Stimulated activated naive CD8-positive, alpha-beta T cell treated with anti-CD3 and anti-CD28 coated beads, Interleukin-15, Interleukin-2, amounts not matched to agents 100 U/mL and 50 U/mL, for 24 hours (primary cell): Measurements from ENCODE around the gene LAX1.
A peak's percentile ranks its signal among the peaks of the same experiment; 100 is the strongest.
"Not testable (repeated sequence)": the region's sequence is repeated elsewhere in the genome, so short reads cannot be mapped to it uniquely, and the experiment has no call there.

Experiments used
- ATAC-seq: fragments of 150-1000 bp; cut with Tn5 transposase; one replicate; pipeline ENCODE4 v1.10.0; 2021
- DNase-seq: peaks from one replicate; pipeline ENCODE4 v3.0.0; 2021

Gene LAX1

DNA sequence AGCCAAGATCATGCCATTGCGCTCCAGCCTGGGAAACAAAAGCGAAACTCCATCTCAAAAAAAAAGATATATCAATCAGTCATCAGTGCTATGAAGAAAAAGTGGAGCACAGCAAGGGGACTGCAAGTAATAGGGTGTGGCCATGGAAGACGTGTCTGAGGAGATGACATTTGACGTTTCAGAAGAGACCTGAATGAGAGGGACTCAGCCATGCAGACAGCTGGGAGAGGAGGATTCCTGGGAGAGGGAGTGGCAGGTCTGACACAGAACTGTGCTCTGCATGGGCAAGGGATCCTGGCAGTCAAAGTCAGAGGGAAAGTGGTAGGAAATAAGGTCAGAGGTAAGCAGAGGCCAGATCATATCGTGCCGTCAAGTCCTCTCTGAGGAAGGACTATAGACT is 3.3 kb downstream of the LAX1 start:
- DNase-seq = no peak

DNA sequence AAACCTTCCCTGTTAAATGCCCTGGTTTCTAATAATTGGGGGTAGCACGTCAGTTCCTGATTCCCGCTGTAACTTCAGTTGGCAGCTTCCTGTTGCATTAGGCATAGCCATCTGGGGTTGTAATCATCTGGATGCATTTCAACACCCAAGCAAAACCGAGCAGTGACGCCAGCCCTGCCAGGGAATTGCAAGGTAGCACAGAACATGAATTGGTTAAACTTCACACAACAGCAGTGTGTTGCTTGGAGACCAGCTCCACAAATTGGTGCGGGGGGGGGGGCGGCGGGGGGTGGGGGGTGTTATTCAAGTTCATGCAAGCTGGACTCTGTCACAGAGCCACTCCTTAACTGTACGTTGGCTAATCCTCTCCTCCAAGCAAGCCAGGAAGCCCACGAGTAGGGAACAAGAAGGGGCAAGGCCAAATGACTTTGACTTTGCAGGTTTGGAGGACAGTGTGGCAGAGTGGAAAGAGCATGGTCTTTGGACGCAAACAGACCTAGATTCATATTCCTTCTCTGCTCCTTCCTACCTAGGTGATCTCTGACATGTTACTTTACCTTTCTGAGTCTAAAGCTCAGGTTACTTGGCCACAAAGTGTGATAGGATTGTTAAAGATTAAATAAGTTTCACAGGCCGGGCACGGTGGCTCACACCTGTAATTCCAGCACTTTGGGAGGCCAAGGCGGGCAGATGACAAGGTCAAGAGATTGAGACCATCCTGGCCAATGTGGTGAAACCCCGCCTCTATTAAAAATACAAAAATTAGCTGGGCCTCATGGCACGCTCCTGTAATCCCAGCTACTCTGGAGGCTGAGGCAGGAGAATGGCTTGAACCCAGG is 4.7 kb downstream of the LAX1 start:
- no peak for ATAC-seq
- DNase-seq = no peak

More for the DNA sequence above, 3.3 kb downstream of the LAX1 start:
- ATAC-seq = no peak

DNA sequence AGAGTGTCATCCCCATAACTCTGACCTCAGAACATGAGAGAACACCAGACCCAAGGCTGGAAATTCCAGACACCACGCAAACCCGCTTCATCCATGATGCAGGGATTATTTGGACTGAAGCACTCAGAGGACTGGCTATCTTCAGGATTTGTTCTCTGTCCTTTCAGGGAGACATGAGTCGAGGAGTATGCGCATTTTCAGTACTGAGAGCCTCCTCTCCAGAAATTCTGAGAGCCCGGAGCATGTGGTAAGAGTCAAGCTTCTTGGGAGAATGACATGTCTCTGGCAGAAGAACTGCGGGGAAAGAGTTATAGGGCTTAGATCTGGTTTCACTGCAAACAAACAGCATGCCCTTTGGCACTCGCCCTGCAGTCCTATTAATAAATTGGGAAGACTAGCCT is 6.9 kb downstream of the LAX1 start:
- ATAC-seq (no peak), DNase-seq (no peak)

DNA sequence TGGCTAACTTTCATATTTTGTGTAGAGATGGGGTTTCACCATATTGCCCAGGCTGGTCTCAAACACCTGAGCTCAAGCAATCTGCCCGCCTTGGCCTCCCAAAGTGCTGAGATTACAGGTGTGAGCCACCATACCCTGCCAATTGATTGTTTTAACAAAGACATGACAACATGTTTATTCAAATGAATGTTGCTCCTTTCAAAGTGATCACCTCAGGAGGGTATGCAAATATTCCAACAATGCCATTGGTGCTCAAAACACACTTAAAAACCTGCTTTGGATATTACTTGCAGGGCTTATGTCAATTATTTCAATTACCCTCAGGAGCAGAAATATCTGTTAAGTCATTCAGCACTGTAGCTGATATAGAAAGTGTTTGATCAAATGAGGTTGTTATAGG is 7.9 kb downstream of the LAX1 start:
- ATAC-seq = no peak

DNA sequence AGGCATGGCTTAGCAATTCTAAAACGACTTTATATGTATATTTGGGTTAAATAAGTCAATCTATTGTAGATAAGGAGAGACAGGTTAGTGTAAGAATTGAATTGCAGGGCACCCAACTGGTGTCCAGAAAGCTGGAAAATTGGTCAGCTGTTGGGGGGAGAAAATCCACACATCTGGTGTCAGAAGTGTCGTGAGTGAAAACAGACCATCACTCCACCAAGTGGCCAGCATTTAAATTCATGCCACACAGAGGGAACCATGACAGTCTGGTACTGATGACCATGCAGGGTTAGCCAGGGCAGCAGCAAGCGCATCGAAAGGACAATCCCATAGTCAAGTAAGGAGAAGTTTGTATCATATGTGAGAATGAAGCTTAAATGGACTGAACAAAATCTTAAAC is 11.7 kb downstream of the LAX1 start:
- no peak for ATAC-seq
- DNase-seq = no peak

More for the DNA sequence above, 7.9 kb downstream of the LAX1 start:
- no peak for DNase-seq

DNA sequence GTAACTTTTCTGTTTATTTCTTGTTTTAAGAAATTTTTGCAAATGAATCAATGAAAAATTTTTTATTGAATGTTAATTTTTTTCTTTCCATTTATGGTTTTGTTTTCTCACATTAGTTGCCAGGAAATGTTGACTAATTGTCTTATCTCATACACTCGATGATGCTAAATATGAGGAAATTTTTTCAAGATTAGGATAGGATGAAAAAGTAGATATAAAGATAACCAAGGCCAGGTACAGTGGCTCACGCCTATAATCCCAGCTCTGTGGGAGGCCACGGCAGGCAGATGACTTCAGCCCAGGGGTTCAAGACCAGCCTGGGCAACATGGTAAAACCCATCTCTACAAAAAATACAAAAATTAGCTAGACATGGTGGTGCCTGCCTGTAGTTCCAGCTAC is 12.6 kb downstream of the LAX1 start:
- ATAC-seq (no peak), DNase-seq (no peak)

DNA sequence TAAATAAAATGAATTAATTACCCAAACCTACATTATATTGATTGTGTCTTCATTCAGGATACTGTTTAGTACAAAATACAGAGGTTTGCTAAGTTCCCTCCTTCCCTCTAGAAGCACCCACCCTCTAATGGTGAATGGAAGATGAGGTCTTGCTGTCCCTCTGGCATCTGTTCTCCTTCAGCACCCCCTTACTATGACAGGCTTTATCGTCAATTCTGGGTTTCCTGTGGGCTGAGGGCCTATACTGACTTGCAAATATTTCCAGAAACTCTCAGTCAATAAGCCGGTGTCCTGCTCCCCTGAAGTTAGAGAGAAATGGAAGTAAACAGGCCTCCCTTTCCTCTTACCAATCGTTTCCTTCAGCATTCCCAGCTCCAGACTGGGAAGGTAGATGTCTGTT is 13.2 kb downstream of the LAX1 start:
- DNase-seq (no peak), ATAC-seq (no peak)

DNA sequence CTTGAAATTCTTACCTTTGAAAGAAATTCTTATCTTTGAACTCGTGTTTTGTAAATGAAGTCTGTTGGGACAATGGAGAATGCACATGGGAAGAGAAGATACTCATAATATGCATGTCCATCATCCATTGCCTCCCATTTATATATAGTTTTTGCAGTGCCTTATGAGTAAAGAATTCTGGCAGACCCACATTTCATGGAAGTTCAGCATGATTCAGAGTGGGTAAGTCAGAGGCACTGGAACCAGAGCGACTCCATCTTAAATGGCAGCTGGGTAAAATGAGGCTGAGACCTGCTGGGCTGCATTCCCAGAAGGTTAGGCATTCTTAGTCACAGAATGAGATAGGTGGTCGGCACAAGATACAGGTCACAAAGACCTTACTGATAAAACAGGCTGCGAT is 13.8 kb downstream of the LAX1 start:
- DNase-seq (no peak), ATAC-seq (no peak)

DNA sequence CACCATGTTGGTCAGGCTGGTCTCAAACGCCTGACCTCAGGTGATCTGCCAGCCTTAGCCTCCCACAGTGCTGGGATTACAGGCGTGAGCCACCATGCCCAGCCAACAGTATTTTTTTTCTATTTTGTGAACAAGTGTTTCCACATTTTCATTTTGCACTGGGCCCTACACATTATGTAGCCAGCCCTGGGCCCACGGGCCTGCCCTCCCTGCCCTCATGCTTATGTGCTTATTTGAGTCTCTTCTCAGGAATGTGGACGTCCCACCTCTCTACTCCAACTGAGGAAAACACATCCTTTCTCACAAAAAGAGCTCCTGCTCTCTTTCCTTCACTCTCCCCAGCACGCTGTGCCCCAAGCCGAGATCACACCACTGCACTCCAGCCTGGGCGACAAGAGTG is 17.0 kb downstream of the LAX1 start:
- no peak for ATAC-seq
- DNase-seq = no peak

DNA sequence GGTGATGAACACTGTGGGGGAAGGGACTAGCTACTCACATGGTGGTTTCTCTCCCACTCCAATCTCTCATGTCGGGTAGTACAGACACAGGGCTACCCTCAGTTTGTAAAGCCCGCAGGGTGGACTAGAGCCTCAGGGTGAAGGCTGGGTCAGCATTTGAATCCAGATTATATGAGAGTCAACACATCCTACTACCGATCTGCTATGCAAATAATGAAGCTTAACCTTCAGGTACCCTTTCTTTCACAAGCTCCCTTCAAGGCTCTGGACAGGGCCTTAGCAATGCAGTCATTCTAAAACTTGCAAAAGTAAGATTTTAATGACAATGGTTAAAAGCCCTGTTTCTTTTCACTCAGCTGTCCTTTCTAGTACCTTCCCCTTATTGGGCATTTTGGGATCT is 25.0 kb downstream of the LAX1 start:
- DNase-seq (no peak), ATAC-seq (no peak)

DNA sequence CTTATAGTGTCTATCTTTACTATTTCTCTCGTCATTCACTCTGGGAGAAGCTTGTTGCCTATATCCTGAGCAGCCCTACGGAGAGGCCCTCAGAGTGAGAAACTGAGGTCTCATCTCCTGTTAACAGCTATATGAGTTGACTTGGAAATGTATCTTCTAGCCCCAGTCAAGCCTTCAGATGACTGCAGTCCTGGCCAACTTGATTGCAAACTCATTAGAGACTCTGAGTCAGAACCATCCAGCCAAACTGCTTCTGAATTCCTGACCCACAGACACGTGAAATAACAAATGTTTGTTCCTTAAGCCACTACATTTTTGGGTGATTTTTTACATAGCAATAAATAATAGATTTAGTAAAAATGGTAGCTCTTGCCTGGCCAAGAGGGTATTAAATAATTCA is 26.5 kb downstream of the LAX1 start:
- no peak for ATAC-seq
- no peak for DNase-seq

DNA sequence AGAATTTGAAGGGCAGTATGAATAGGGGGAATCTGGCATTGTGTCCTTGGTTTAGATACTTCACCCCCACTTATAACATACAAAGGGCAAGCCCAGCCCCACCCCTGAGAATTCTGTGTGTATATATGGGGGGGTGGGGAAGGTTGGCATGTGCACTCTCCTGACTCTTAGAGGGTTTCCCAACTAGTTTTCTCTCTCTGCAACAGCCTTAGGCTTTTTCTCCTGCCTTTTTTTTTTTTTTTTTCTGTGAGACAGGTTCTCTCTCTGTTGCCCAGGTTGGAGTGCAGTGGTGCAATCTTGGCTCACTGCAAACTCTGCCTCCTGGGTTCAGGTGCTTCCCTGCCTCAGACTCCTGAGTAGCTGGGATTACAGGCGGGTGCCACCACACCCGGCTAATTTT is 27.5 kb downstream of the LAX1 start:
- ATAC-seq (no peak), DNase-seq (no peak)

DNA sequence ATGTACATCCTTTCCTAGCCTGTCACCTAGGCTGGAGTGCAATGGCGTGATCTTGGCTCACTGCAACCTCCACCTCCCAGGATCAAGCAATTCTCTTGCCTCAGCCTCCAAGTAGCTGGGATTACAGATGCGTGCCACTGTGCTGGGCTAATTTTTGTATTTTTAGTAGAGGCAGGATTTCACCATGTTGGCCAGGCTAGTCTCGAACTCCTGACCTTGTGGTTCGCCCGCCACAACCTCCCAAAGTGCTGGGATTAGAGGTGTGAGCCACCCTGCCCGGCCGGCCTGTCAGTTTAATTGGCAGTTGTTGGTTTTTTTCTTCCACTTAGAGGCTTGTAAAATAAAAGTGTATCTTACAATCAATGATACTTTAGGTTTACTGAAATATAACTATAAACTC is 28.6 kb downstream of the LAX1 start:
- not testable (repeated sequence) for DNase-seq, ATAC-seq

DNA sequence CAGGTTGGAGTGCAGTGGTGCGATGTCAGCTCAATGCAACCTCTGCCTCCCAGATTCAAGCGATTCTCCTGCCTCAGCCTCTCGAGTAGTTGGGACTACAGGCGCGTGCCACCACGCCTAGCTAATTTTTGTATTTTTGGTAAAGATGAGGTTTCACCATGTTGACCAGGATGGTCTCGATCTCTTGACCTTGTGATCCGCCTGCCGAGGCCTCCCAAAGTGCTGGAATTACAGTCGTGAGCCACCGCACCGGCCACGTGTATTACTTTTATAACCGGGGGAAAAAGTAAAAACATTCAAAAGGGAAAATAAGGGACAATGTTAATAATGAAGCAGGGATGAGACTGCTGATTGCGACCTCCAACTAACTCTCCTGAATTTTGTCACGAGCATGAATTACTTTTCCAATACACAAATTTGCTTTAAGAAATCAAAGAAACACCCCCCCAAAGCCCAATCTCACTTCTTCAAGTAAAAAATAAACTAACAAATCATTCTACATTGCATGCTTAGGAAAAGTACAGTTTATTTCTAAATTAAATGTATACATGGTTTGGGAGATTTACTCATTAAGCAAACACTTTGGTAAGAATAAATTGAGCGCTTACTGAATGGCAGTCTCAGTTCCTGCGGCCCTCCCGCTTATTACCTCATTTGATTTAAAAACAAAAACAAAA is 29.9 kb downstream of the LAX1 start:
- DNase-seq = no peak
- no peak for ATAC-seq

DNA sequence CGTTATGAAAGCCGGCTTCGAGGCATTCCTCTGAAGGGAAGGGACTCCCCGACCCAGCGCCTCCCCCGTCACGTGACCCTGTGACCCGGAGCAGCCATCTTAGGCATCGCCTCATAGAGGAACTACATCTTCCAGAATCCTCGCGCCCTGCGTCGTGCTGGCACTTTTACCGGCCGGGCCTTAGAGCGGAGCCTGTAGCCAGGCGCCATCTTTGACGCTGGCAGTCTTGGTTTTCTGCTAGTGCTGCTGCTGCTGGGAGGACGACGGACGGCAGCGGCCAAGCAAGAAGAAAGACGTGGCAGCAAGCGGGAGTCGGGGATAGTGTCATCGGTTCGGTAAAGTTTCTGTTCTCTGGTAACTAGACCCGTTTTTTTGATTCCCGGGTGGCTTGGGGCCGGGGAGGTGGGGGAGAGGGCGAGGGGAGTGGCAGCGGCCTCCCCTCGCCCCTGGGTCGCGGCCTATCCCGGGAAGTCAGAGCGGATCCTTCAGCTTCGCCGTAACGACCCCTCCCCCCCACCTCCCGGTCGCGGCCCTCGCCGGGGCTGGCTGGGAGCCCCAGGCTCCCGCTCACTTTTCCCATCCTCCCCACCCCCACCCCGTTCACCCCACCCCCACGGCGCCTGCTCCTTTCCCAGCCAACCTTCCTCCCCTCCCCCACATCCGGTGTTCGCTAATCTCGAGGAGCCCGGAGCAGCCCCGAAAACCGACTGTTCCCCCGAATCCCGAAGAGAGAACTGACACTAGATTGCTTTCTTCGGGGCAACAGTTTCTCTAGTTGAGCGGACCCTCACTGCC is 30.7 kb downstream of the LAX1 start, which contains the start of the genes ZBED6 and ZC3H11A:
Gene ZBED6, plus strand, starts transcription at position 183 of the 795 bp plus-strand sequence. CDS start 1,900 bp downstream, outside the sequence.
Gene ZC3H11A, plus strand, starts transcription at position 183 of the 795 bp plus-strand sequence. CDS start 21,448 bp downstream, outside the sequence.
- ATAC-seq (peak; percentile 99), DNase-seq (peak; percentile 98)

DNA sequence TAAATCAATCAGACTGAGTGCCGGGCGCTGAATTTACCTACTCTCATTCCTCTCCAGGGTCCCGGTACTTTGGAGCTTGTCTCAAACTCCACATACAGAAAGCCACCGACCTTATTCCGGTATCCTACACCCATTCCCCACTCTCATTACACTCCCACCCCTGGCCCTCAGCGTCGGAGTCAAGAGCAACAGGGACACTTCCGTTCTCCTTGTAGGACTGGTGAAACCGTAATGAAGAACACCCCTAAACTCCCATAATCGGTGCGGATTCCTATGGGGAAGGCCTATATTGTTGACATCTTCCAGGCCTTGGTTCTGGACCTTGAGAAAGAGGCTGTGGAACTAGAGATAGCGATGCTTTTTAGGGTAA is 31.2 kb downstream of the LAX1 start:
- ATAC-seq (no peak), DNase-seq (peak; percentile 40)

DNA sequence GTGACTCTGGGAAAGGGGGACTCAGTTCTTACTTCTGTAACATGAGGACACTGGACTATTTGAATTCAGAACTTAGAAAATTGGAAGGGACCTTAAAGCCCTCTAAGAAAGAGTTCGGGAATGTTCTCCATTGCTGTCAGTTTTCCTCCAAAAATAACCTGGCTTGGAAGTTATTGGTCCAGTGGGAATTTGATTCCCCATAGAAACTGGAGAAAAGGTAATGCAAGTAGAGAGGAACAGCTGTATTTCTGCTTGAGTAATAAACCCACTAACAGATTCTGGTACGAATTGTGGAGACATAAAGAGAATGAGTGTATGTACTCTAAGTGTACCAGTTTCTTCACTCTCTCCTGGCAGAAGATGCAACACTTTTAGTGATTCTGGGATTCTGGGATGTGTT is 32.2 kb downstream of the LAX1 start:
- DNase-seq = no peak
- ATAC-seq = no peak

DNA sequence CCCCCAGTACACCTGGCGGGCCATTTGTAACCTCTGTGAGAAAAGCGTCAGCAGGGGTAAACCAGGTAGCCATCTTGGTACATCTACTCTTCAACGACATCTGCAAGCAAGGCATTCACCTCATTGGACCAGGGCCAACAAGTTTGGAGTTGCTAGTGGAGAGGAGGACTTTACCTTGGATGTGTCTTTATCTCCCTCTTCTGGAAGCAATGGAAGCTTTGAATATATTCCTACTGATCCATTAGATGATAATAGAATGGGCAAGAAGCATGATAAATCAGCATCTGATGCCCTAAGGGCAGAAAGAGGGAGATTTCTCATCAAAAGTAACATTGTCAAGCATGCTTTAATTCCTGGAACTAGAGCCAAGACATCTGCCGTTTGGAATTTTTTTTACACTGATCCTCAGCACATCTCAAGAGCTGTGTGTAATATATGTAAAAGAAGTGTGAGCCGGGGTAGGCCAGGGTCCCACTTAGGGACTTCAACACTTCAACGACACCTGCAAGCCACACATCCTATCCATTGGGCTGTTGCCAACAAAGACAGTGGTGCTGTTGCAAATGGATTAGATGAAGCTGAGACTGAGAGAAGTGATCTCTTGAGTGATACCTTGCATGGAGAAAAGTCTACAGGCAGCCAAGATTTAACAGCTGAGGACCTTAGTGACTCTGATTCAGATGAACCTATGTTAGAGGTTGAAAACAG is 33.1 kb downstream of the LAX1 start:
- ATAC-seq (no peak), DNase-seq (no peak)

DNA sequence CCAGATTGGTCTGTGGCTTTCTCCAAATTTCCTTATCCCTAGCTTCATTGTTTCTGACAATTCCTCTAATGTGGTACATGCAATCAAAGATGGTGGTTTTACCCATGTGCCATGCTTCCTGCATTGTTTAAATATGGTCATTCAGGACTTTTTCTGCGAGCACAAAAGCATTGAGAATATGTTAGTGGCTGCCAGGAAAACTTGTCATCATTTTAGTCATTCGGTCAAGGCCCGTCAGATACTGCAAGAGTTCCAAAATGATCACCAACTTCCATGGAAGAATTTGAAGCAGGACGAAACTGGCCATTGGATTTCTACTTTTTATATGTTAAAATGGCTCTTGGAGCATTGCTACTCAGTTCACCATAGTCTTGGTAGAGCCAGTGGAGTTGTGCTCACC is 34.2 kb downstream of the LAX1 start:
- DNase-seq (no peak), ATAC-seq (no peak)

DNA sequence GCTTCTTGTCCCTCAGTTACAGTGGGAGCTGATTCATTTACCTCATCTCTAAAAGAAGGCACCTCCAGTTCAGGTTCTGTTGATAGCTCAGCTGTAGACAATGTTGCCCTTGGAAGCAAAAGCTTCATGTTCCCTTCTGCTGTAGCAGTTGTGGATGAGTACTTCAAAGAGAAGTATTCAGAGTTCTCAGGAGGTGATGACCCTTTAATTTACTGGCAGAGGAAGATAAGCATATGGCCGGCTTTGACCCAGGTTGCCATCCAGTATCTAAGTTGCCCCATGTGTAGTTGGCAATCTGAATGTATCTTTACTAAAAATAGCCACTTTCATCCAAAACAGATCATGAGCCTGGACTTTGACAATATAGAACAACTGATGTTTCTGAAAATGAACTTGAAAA is 35.0 kb downstream of the LAX1 start:
- ATAC-seq (no peak), DNase-seq (no peak)

DNA sequence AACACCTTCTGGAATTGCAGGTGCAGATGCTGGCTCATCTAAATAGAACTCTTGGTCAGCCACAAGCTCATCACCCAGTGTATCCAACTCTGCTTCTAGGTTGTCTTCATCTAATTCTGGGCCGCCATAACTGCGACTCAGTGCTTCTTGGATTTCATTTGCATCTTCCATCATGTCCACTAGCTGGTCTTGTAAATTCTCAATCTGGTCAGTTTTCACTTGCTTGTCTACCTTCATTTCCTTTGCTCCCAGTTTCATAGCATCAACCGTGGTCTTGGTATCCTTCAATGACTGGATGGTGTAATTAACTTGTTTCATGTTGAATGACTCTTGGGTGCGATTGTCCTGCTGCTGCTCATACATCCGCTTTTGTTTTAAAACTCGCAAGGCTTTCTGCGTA is 40.7 kb downstream of the LAX1 start:
- DNase-seq = no peak
- ATAC-seq = no peak

DNA sequence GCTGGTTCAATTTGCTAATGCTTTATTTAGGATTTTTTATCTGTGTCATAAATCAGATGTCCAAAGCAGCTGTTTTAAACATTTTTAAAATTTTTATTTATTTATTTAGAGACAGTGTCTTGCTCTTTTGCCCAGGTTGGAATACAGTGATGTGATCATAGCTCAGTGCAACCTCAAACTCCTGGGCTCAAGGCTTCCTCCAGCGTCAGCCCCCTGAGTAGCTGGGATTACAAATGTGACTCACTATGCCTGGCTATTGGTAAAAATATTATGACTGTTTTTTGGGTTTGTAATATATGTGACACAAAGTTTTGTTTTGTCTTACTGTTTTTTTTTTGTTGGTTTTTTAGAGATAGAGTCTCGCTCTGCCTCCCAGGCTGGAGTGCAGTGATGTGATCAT is 42.2 kb downstream of the LAX1 start:
- DNase-seq = no peak
- ATAC-seq = no peak
